Activated CD4-positive, alpha-beta T cell treated with anti-CD3 and anti-CD28 coated beads, Interleukin-2, amount 50 U/mL, for 16 hours (primary cell): ENCODE measurements around the gene SGSM1.

Experiments used
- DNase-seq: peaks from one replicate; pipeline ENCODE4 v3.0.0-alpha.2; 2020

Gene SGSM1

GRCh38 chr22:24845041-24845898 lies 39.3 kb downstream of the SGSM1 start:
- DNase-seq = no peak

GRCh38 chr22:24847490-24847889 lies 41.5 kb downstream of the SGSM1 start:
- no peak for DNase-seq

- DNase-seq = no peak
These were observed 42.7 kb downstream of the SGSM1 start for GRCh38 chr22:24848559-24849168.

GRCh38 chr22:24855794-24856193 lies 49.8 kb downstream of the SGSM1 start:
- no peak for DNase-seq

GRCh38 chr22:24857576-24857975 lies 51.6 kb downstream of the SGSM1 start:
- DNase-seq = no peak

GRCh38 chr22:24859587-24859986 lies 53.6 kb downstream of the SGSM1 start:
- no peak for DNase-seq

- DNase-seq = no peak
These were observed 59.5 kb downstream of the SGSM1 start for GRCh38 chr22:24865508-24865907.

- no peak for DNase-seq
These were observed 61.5 kb downstream of the SGSM1 start for GRCh38 chr22:24867323-24868022.

- no peak for DNase-seq
These were observed 63.0 kb downstream of the SGSM1 start for GRCh38 chr22:24868979-24869378.

- peak; percentile 12 for DNase-seq
These were observed 65.7 kb downstream of the SGSM1 start for GRCh38 chr22:24871611-24872205.

GRCh38 chr22:24873226-24873625 lies 67.2 kb downstream of the SGSM1 start:
- DNase-seq = no peak

- peak; percentile 5 for DNase-seq
These were observed 70.0 kb downstream of the SGSM1 start for GRCh38 chr22:24875862-24876506.

- DNase-seq = no peak
These were observed 70.7 kb downstream of the SGSM1 start for GRCh38 chr22:24876700-24877099.

GRCh38 chr22:24878969-24879368 lies 73.0 kb downstream of the SGSM1 start:
- DNase-seq = no peak

GRCh38 chr22:24883432-24883831 lies 77.4 kb downstream of the SGSM1 start:
- no peak for DNase-seq

GRCh38 chr22:24887260-24887659 lies 81.2 kb downstream of the SGSM1 start:
- DNase-seq = no peak

- no peak for DNase-seq
These were observed 87.5 kb downstream of the SGSM1 start for GRCh38 chr22:24893341-24894070.

- DNase-seq = no peak
These were observed 88.4 kb downstream of the SGSM1 start for GRCh38 chr22:24894220-24894975.

GRCh38 chr22:24894998-24895397 lies 89.0 kb downstream of the SGSM1 start:
- no peak for DNase-seq

GRCh38 chr22:24901448-24901847 lies 95.4 kb downstream of the SGSM1 start:
- DNase-seq = no peak

GRCh38 chr22:24905909-24906308 lies 99.9 kb downstream of the SGSM1 start:
- DNase-seq = no peak
